Loucy (cell line): ENCODE results near the gene OGFR.

Experiments
- H2AFZ ChIP-seq: fragments of 200-600 bp; sonication (generic); 2 replicates; pipeline ENCODE4 v1.6.0; 2016; ENCODE audit warnings: antibody characterized with exemption, mild to moderate bottlenecking, low read length, moderate library complexity
- H3F3A ChIP-seq: fragments of 200-600 bp; 2 replicates; pipeline ENCODE4 v1.6.0; 2016; ENCODE audit warnings: antibody characterized with exemption, low read depth, mild to moderate bottlenecking
- H3K27me3 ChIP-seq: fragments of 200-600 bp; sonication (generic); 2 replicates; pipeline ENCODE4 v1.6.1; 2014; ENCODE audit warnings: low read length, mild to moderate bottlenecking; ENCODE audit not compliant: insufficient read depth, poor library complexity, severe bottlenecking
- H3K36me3 ChIP-seq: fragments of 200-600 bp; sonication (generic); 2 replicates; pipeline ENCODE4 v1.6.1; 2016; ENCODE audit warnings: low read length; ENCODE audit not compliant: insufficient read depth
- H3K4me1 ChIP-seq: fragments of 200-600 bp; sonication (generic); 2 replicates; pipeline ENCODE4 v1.5.1; 2014; ENCODE audit warnings: low read length, mild to moderate bottlenecking; ENCODE audit not compliant: insufficient read depth, poor library complexity, severe bottlenecking
- H3K4me2 ChIP-seq: fragments of 200-600 bp; sonication (generic); 2 replicates; pipeline ENCODE4 v1.6.0; 2014; ENCODE audit warnings: antibody characterized with exemption, low read length, low read depth, mild to moderate bottlenecking; ENCODE audit not compliant: poor library complexity, severe bottlenecking
- H3K4me3 ChIP-seq: fragments of 200-600 bp; sonication (generic); 2 replicates; pipeline ENCODE4 v1.5.1; 2014; ENCODE audit warnings: low read length, mild to moderate bottlenecking, mixed read lengths; ENCODE audit not compliant: poor library complexity, severe bottlenecking
- H3K79me2 ChIP-seq: fragments of 200-600 bp; sonication (generic); 2 replicates; pipeline ENCODE4 v1.6.1; 2014; ENCODE audit warnings: low read length; ENCODE audit not compliant: insufficient read depth
- H3K9ac ChIP-seq: fragments of 200-600 bp; sonication (generic); 2 replicates; pipeline ENCODE4 v1.6.0; 2014; ENCODE audit warnings: mild to moderate bottlenecking, low read depth, low read length, moderate library complexity; ENCODE audit not compliant: poor library complexity, severe bottlenecking
- H3K9me2 ChIP-seq: fragments of 200-600 bp; sonication (generic); replicated peaks from 2 replicates; pipeline ENCODE4 v1.6.1; 2016; ENCODE audit warnings: low read depth, low read length, mixed read lengths
- H3K9me3 ChIP-seq: fragments of 200-600 bp; sonication (generic); 2 replicates; pipeline ENCODE4 v1.6.1; 2014; ENCODE audit warnings: mild to moderate bottlenecking, antibody characterized with exemption, low read length, low read depth; ENCODE audit not compliant: insufficient read depth
- H4K20me1 ChIP-seq: fragments of 200-600 bp; sonication (generic); 2 replicates; pipeline ENCODE4 v1.6.0; 2014; ENCODE audit warnings: antibody characterized with exemption, low read length, mild to moderate bottlenecking; ENCODE audit not compliant: insufficient read depth, poor library complexity, severe bottlenecking
- EZH2phosphoT487 ChIP-seq: fragments of 200-600 bp; IDR thresholded peaks from 2 replicates; pipeline ENCODE4 v1.6.1; 2018; ENCODE audit warnings: antibody characterized with exemption, mild to moderate bottlenecking, moderate library complexity, borderline replicate concordance
- TF ChIP-seq, protein P1 (sequence below): fragments of 200-600 bp; sonication (generic); conservative IDR thresholded peaks from 2 replicates; pipeline ENCODE4 v1.5.1; 2014; ENCODE audit warnings: mild to moderate bottlenecking, antibody characterized with exemption, low read length

The OGFR gene

DNA sequence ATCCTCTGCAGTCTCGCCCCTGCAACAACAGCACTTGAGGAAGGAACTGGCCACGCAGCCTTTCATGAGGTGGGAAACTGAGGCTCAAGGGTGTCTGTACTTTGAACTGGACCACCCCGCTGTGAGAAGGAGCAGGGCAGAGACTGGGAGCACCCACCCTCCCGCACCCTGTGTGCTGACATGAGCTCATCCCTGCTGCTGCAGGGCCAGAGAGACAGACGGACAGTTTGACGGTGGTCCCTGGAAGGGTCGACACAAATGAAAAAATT is 25.3 kb upstream of the OGFR start:
- H2AFZ ChIP-seq, result no peak overlapping the region
- no peaks in the 10 kb centered on the region for H3K36me3 ChIP-seq
- no peak overlapping the region for H3K9ac ChIP-seq
- TF ChIP-seq, protein P1, sequence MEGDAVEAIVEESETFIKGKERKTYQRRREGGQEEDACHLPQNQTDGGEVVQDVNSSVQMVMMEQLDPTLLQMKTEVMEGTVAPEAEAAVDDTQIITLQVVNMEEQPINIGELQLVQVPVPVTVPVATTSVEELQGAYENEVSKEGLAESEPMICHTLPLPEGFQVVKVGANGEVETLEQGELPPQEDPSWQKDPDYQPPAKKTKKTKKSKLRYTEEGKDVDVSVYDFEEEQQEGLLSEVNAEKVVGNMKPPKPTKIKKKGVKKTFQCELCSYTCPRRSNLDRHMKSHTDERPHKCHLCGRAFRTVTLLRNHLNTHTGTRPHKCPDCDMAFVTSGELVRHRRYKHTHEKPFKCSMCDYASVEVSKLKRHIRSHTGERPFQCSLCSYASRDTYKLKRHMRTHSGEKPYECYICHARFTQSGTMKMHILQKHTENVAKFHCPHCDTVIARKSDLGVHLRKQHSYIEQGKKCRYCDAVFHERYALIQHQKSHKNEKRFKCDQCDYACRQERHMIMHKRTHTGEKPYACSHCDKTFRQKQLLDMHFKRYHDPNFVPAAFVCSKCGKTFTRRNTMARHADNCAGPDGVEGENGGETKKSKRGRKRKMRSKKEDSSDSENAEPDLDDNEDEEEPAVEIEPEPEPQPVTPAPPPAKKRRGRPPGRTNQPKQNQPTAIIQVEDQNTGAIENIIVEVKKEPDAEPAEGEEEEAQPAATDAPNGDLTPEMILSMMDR, result no peak
- TF ChIP-seq EZH2phosphoT487, result no peak
- H3K9me3 ChIP-seq, result no peaks in the 10 kb centered on the region
- H4K20me1 ChIP-seq, result no peaks in the 10 kb centered on the region
- no peaks in the 10 kb centered on the region for H3K9me2 ChIP-seq
- no peaks in the 10 kb centered on the region for H3K27me3 ChIP-seq
- 0 out of 2 replicates have a peak, but pooled peaks cover 4% of the 10 kb centered on the region for H3K79me2 ChIP-seq
- H3K4me2 ChIP-seq, result no peak overlapping the region
- peaks cover 45% of the 10 kb centered on the region for H3K4me1 ChIP-seq
- H3F3A ChIP-seq, result no peaks in the 10 kb centered on the region
- H3K4me3 ChIP-seq, result no peak overlapping the region

DNA sequence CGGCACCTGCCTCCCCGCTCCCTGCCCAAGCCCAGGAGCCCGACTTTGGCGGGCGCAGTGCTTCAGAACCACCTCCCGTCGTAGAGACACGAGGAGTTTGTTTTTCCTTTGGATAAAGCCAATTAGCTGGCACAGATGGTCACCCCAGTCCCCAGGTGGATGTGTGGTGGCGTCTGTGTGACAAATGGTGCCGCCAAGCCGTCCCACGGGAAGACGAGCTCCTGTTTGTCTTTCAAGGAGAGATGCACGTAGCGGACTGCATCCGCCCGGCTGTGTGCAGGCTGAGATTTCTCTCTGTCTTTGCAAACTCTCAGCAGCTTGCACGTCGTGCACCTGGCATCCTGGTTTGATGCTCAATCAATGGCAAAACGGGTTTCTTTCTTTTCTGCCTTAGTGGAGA is 24.4 kb upstream of the OGFR start:
- no peak for TF ChIP-seq EZH2phosphoT487
- TF ChIP-seq, protein P1, result no peak
- Histone ChIP-seq H3K4me2 (no peak overlapping the region), H3K27me3 (no peaks in the 10 kb centered on the region), H3K36me3 (no peaks in the 10 kb centered on the region), H3K9me2 (no peaks in the 10 kb centered on the region), H3K9ac (no peak overlapping the region), H3K9me3 (no peaks in the 10 kb centered on the region), H4K20me1 (no peaks in the 10 kb centered on the region), H3K4me1 (peaks cover 37% of the 10 kb centered on the region), H3K79me2 (0 out of 2 replicates have a peak, but pooled peaks cover 4% of the 10 kb centered on the region), H3K4me3 (no peak overlapping the region), H2AFZ (no peak overlapping the region), H3F3A (no peaks in the 10 kb centered on the region)

GRCh38 chr20:62780696-62781095 is 23.9 kb upstream of the OGFR start:
- Histone ChIP-seq H3K27me3 (no peaks in the 10 kb centered on the region), H2AFZ (no peak overlapping the region), H3K9me2 (no peaks in the 10 kb centered on the region), H3K4me1 (peaks cover 32% of the 10 kb centered on the region), H3K9ac (no peak overlapping the region), H3K79me2 (0 out of 2 replicates have a peak, but pooled peaks cover 4% of the 10 kb centered on the region), H3F3A (no peaks in the 10 kb centered on the region), H4K20me1 (no peaks in the 10 kb centered on the region), H3K36me3 (no peaks in the 10 kb centered on the region), H3K9me3 (no peaks in the 10 kb centered on the region), H3K4me2 (no peak overlapping the region), H3K4me3 (no peak overlapping the region)
- TF ChIP-seq, protein P1, result no peak
- TF ChIP-seq EZH2phosphoT487, result no peak
